ENCODE data around the gene MGAT5.

MGAT5 gene

GRCh38 chr2:134277223-134277622 is 23.4 kb downstream of the MGAT5 start:
- H3K36me3 ChIP-seq (ENCODE audit: control insufficient read depth, insufficient read depth, low read length): no peaks in the 10 kb centered on the region
- no peak overlapping the region for H3K4me3 ChIP-seq (ENCODE audit: extremely low read depth, insufficient read depth, low read length, poor library complexity, severe bottlenecking)
- WGBS, 2 experiments (ENCODE audit: insufficient coverage in 2 of 2): 67% methylated on average over 1 of the region's 4 CpGs; no CpG with 5 or more reads in 1 of the 2 experiments
- no peaks in the 10 kb centered on the region for H3K9me3 ChIP-seq (ENCODE audit: control insufficient read depth, low read length)
- H3K4me1 ChIP-seq (ENCODE audit: control insufficient read depth, insufficient read depth, low read length, poor library complexity, severe bottlenecking): no peaks in the 10 kb centered on the region
- H3K27ac ChIP-seq (ENCODE audit: low read depth, low read length, severe bottlenecking): no peak overlapping the region

GRCh38 chr2:134278553-134278952 is 24.7 kb downstream of the MGAT5 start:
- Histone ChIP-seq H3K36me3 (ENCODE audit: control insufficient read depth, insufficient read depth, low read length) (no peaks in the 10 kb centered on the region), H3K4me3 (ENCODE audit: extremely low read depth, insufficient read depth, low read length, poor library complexity, severe bottlenecking) (no peak overlapping the region), H3K4me1 (ENCODE audit: control insufficient read depth, insufficient read depth, low read length, poor library complexity, severe bottlenecking) (peaks cover 5% of the 10 kb centered on the region), H3K9me3 (ENCODE audit: control insufficient read depth, low read length) (no peaks in the 10 kb centered on the region), H3K27ac (ENCODE audit: low read depth, low read length, severe bottlenecking) (no peak overlapping the region)
- 91 to 92% methylated on average over 1 of the region's 1 CpG for WGBS, 2 experiments (ENCODE audit: insufficient coverage in 2 of 2)

- Histone ChIP-seq H3K9me3 (ENCODE audit: control insufficient read depth, low read length) (no peaks in the 10 kb centered on the region), H3K4me3 (ENCODE audit: extremely low read depth, insufficient read depth, low read length, poor library complexity, severe bottlenecking) (no peak overlapping the region), H3K27ac (ENCODE audit: low read depth, low read length, severe bottlenecking) (no peak overlapping the region), H3K36me3 (ENCODE audit: control insufficient read depth, insufficient read depth, low read length) (no peaks in the 10 kb centered on the region), H3K4me1 (ENCODE audit: control insufficient read depth, insufficient read depth, low read length, poor library complexity, severe bottlenecking) (peaks cover 5% of the 10 kb centered on the region)
- WGBS, 2 experiments (ENCODE audit: insufficient coverage in 2 of 2): 100% methylated on average over 1 to 2 of the region's 3 CpGs
These were observed 25.5 kb downstream of the MGAT5 start for GRCh38 chr2:134279417-134279816.

GRCh38 chr2:134280231-134280630 is 26.4 kb downstream of the MGAT5 start:
- H3K36me3 ChIP-seq (ENCODE audit: control insufficient read depth, insufficient read depth, low read length): no peaks in the 10 kb centered on the region
- H3K27ac ChIP-seq (ENCODE audit: low read depth, low read length, severe bottlenecking): no peak overlapping the region
- no peaks in the 10 kb centered on the region for H3K9me3 ChIP-seq (ENCODE audit: control insufficient read depth, low read length)
- H3K4me1 ChIP-seq (ENCODE audit: control insufficient read depth, insufficient read depth, low read length, poor library complexity, severe bottlenecking): peaks cover 5% of the 10 kb centered on the region
- 89 to 91% methylated on average over 4 to 5 of the region's 5 CpGs for WGBS, 2 experiments (ENCODE audit: insufficient coverage in 2 of 2)
- H3K4me3 ChIP-seq (ENCODE audit: extremely low read depth, insufficient read depth, low read length, poor library complexity, severe bottlenecking): no peak overlapping the region

GRCh38 chr2:134280726-134281125 is 26.9 kb downstream of the MGAT5 start:
- 93 to 97% methylated on average over 3 to 4 of the region's 4 CpGs for WGBS, 2 experiments (ENCODE audit: insufficient coverage in 2 of 2)

GRCh38 chr2:134281815-134282419 is 28.0 kb downstream of the MGAT5 start:
- H3K4me3 ChIP-seq (ENCODE audit: extremely low read depth, insufficient read depth, low read length, poor library complexity, severe bottlenecking): no peak overlapping the region
- H3K4me1 ChIP-seq (ENCODE audit: control insufficient read depth, insufficient read depth, low read length, poor library complexity, severe bottlenecking): peaks cover 5% of the 10 kb centered on the region
- 81 to 93% methylated on average over 2 to 4 of the region's 5 CpGs for WGBS, 2 experiments (ENCODE audit: insufficient coverage in 2 of 2)
- H3K9me3 ChIP-seq (ENCODE audit: control insufficient read depth, low read length): no peaks in the 10 kb centered on the region
- H3K36me3 ChIP-seq (ENCODE audit: control insufficient read depth, insufficient read depth, low read length): no peaks in the 10 kb centered on the region
- H3K27ac ChIP-seq (ENCODE audit: low read depth, low read length, severe bottlenecking): no peak overlapping the region

More at GRCh38 chr2:134280726-134281125, 26.9 kb downstream of the MGAT5 start:
- Histone ChIP-seq H3K27ac (ENCODE audit: low read depth, low read length, severe bottlenecking) (no peak overlapping the region), H3K36me3 (ENCODE audit: control insufficient read depth, insufficient read depth, low read length) (no peaks in the 10 kb centered on the region), H3K4me1 (ENCODE audit: control insufficient read depth, insufficient read depth, low read length, poor library complexity, severe bottlenecking) (peaks cover 5% of the 10 kb centered on the region), H3K4me3 (ENCODE audit: extremely low read depth, insufficient read depth, low read length, poor library complexity, severe bottlenecking) (no peak overlapping the region), H3K9me3 (ENCODE audit: control insufficient read depth, low read length) (no peaks in the 10 kb centered on the region)

GRCh38 chr2:134282629-134283400 is 28.9 kb downstream of the MGAT5 start:
- 100% methylated on average over 3 to 4 of the region's 4 CpGs for WGBS, 2 experiments (ENCODE audit: insufficient coverage in 2 of 2)
- H3K4me1 ChIP-seq (ENCODE audit: control insufficient read depth, insufficient read depth, low read length, poor library complexity, severe bottlenecking): peaks cover 5% of the 10 kb centered on the region

GRCh38 chr2:134283661-134284060 is 29.8 kb downstream of the MGAT5 start:
- Histone ChIP-seq H3K9me3 (ENCODE audit: control insufficient read depth, low read length) (no peaks in the 10 kb centered on the region), H3K4me3 (ENCODE audit: extremely low read depth, insufficient read depth, low read length, poor library complexity, severe bottlenecking) (no peak overlapping the region), H3K4me1 (ENCODE audit: control insufficient read depth, insufficient read depth, low read length, poor library complexity, severe bottlenecking) (peaks cover 5% of the 10 kb centered on the region), H3K36me3 (ENCODE audit: control insufficient read depth, insufficient read depth, low read length) (no peaks in the 10 kb centered on the region), H3K27ac (ENCODE audit: low read depth, low read length, severe bottlenecking) (no peak overlapping the region)
- WGBS, 2 experiments (ENCODE audit: insufficient coverage in 2 of 2): 68 to 88% methylated on average over 4 of the region's 5 CpGs

More at GRCh38 chr2:134282629-134283400, 28.9 kb downstream of the MGAT5 start:
- no peaks in the 10 kb centered on the region for H3K9me3 ChIP-seq (ENCODE audit: control insufficient read depth, low read length)
- H3K27ac ChIP-seq (ENCODE audit: low read depth, low read length, severe bottlenecking): no peak overlapping the region
- H3K36me3 ChIP-seq (ENCODE audit: control insufficient read depth, insufficient read depth, low read length): no peaks in the 10 kb centered on the region
- no peak overlapping the region for H3K4me3 ChIP-seq (ENCODE audit: extremely low read depth, insufficient read depth, low read length, poor library complexity, severe bottlenecking)

- H3K27ac ChIP-seq (ENCODE audit: low read depth, low read length, severe bottlenecking): no peak overlapping the region
- H3K36me3 ChIP-seq (ENCODE audit: control insufficient read depth, insufficient read depth, low read length): no peaks in the 10 kb centered on the region
- H3K4me3 ChIP-seq (ENCODE audit: extremely low read depth, insufficient read depth, low read length, poor library complexity, severe bottlenecking): no peak overlapping the region
- no CpG with 5 or more reads among the region's 1 CpG for WGBS, 2 experiments (ENCODE audit: insufficient coverage in 2 of 2)
- H3K4me1 ChIP-seq (ENCODE audit: control insufficient read depth, insufficient read depth, low read length, poor library complexity, severe bottlenecking): peaks cover 5% of the 10 kb centered on the region
- H3K9me3 ChIP-seq (ENCODE audit: control insufficient read depth, low read length): no peaks in the 10 kb centered on the region
These were observed 30.3 kb downstream of the MGAT5 start for GRCh38 chr2:134284119-134284670.

GRCh38 chr2:134287323-134287722 is 33.5 kb downstream of the MGAT5 start:
- no peaks in the 10 kb centered on the region for H3K36me3 ChIP-seq (ENCODE audit: control insufficient read depth, insufficient read depth, low read length)
- WGBS, 2 experiments (ENCODE audit: insufficient coverage in 2 of 2): 88 to 90% methylated on average over 1 of the region's 2 CpGs
- no peak overlapping the region for H3K4me3 ChIP-seq (ENCODE audit: extremely low read depth, insufficient read depth, low read length, poor library complexity, severe bottlenecking)
- peaks cover 10% of the 10 kb centered on the region for H3K4me1 ChIP-seq (ENCODE audit: control insufficient read depth, insufficient read depth, low read length, poor library complexity, severe bottlenecking)
- H3K9me3 ChIP-seq (ENCODE audit: control insufficient read depth, low read length): no peaks in the 10 kb centered on the region
- no peak overlapping the region for H3K27ac ChIP-seq (ENCODE audit: low read depth, low read length, severe bottlenecking)

GRCh38 chr2:134288814-134289213 is 34.9 kb downstream of the MGAT5 start:
- Histone ChIP-seq H3K36me3 (ENCODE audit: control insufficient read depth, insufficient read depth, low read length) (no peaks in the 10 kb centered on the region), H3K27ac (ENCODE audit: low read depth, low read length, severe bottlenecking) (no peak overlapping the region), H3K9me3 (ENCODE audit: control insufficient read depth, low read length) (no peaks in the 10 kb centered on the region), H3K4me3 (ENCODE audit: extremely low read depth, insufficient read depth, low read length, poor library complexity, severe bottlenecking) (no peak overlapping the region), H3K4me1 (ENCODE audit: control insufficient read depth, insufficient read depth, low read length, poor library complexity, severe bottlenecking) (peaks cover 5% of the 10 kb centered on the region)
- WGBS, 2 experiments (ENCODE audit: insufficient coverage in 2 of 2): 86 to 100% methylated on average over 3 of the region's 3 CpGs

Measured in mesodermal cell (in vitro differentiated cells).